GM21528 (cell line): ENCODE results near the gene EYS.

Experiments used
- ATAC-seq: cut with Tn5 transposase; IDR thresholded peaks from one replicate; pipeline ENCODE4 v1.9.1; 2021; ENCODE audit warnings: mild to moderate bottlenecking, moderate library complexity; ENCODE audit not compliant: unreplicated experiment, low FRiP score

The EYS gene

DNA sequence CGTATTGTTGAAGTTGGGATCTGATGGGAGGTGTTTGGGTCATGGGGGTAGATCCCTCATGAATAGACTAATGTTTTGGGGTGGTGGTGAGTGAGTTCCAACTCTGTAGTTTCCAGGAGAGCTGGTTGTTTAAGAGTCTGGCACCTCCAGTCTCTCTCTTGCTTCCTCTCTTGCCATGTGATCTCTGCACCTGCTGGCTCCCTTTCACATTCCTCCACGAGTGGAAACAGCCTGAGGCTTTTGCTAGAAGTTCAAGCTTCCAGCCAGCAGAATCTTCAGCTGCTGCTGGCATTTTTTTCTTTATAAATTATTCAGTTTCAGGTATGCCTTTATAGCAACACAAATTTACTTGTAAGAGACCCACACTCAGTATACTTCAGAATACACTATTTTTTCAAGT lies 1021.6 kb downstream of the EYS start:
- no peak for ATAC-seq

DNA sequence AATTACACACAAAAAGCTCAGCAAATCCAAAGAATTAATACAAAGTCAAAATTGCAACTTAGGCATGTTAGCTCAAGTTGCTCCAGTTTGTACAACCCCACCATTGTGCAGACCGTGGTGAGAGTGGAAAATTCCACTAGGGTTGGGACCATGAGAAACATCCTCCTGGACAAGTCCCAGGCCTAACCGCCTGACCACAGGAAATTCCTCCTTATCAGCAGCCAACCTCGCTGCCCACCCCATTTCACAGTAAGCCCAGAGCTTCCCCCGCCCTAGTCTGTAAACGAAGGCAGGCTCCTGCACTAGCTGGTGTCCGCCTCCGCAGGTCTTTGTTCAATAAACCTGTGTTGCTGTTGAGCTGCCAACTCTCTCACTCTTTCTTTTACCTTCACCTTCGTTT lies 1023.3 kb downstream of the EYS start:
- no peak for ATAC-seq

DNA sequence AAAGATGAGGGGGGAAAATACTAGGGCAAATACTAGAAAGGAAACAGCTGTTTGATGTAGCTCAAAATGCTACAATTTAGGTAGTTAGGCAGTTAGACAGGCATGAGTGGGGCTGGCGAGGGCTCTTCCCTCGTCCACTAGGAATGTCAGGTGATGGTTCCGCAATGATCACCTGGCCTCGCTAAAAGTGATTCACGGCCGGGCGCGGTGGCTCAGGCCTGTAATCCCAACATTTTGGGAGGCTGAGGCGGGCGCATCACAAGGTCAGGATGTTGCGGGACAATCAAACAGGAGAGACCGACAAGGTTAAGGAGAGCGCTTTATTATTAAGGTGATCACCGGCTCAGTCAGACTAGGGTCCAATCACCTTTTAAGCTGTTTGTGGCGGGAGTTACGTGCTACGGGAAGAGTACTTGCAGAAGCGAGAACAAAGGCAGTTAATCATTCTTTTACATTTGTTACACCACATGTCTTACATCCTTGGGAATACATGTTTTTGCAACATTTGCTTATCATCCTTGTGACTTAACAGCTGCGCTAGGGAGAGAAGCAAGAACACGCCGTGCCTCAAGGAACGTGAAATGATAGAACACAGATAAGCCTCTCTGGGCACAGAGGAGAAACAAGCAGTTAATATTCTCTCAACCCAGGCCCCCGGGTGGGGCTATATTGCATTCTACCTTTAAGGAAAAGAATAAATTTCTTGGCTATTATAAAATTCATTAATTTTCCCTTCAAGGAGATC lies 1025.4 kb downstream of the EYS start:
- ATAC-seq, result no peak

DNA sequence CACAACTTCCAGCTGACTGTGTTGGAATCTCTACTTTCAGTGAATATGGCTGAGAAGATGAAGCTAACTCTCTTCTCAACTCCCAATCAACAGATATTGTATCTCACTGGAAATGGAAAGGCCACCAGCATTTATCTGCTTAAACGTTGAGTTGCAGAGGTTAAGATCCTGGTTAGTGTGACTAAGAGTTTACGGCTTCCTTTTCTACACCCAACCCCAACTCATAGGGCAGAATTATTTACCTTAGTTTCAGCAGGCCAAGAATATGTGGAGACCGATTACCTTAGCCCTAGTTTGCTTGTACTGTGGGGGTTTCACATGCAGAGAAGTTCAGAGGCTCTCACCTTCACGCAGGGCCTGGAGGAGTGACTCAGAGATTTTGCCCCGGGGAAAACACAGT lies 1026.6 kb downstream of the EYS start:
- no peak for ATAC-seq

GRCh38 chr6:64679416-64679815 lies 1027.6 kb downstream of the EYS start:
- ATAC-seq, result no peak

- no peak for ATAC-seq
These were observed 1034.4 kb downstream of the EYS start for GRCh38 chr6:64672651-64673050.

DNA sequence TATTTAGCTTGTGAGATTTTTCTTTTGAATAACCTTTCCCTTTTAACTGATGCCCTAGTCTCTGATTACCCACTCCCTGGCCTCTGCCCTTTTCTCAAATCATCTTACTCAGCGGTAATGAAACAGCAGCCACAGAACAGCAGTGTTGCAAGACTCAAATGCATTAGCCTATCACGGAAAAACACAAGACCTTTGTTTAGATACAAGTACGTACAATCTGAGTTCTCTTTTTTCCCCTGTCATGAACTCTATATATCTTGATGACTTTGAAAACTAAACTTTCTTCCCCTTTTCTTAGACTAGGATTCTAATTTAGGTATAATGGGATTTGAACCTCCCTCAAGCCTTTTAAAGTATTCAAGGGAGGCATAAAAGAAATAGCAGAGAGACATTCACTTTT lies 1034.9 kb downstream of the EYS start:
- ATAC-seq, result no peak

GRCh38 chr6:64665137-64665536 lies 1041.9 kb downstream of the EYS start:
- no peak for ATAC-seq

- no peak for ATAC-seq
These were observed 1042.5 kb downstream of the EYS start for GRCh38 chr6:64664480-64664879.

- ATAC-seq, result no peak
These were observed 1063.0 kb downstream of the EYS start for GRCh38 chr6:64644024-64644423.

GRCh38 chr6:64630901-64631300 lies 1076.1 kb downstream of the EYS start:
- no peak for ATAC-seq

DNA sequence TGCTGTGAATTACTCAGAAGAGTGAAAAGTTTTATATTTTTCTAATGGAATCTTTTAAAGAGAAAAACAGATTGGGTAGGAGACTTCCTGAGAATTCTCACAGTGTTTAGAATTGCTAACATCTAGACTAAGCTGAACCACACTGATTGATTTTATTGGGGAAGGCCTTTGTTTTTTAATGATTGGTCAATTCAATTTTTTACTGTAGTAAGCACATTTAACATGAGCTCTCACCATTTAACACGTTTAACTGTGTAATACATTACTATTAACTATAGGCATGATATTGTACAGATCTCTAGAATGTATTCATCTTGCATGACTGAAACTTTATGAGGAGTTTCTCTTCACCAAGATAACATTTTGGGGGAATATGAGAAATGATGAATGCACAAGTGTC lies 1084.1 kb downstream of the EYS start:
- no peak for ATAC-seq

- no peak for ATAC-seq
These were observed 1104.0 kb downstream of the EYS start for GRCh38 chr6:64602993-64603392.

DNA sequence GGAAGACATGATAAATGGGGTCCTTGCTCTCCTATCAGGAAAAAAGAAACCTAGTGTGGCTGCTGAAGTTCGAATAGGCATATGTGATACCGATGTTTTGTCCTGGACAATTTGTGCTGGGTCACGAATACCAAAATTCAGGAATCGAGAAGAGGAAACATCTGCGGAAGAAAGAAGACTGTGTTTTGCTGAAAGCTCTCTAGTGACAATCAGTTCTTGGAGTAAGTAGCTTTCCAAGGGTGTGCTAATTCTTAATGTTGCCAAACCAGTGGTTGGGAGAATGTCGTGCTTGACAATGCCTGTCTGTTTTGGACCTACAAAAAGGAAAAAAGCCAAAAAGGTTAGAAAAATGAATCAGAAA lies 1115.4 kb downstream of the EYS start:
- no peak for ATAC-seq

GRCh38 chr6:64590965-64591675 lies 1115.9 kb downstream of the EYS start:
- ATAC-seq, result no peak

- ATAC-seq, result no peak
These were observed 1117.1 kb downstream of the EYS start for GRCh38 chr6:64589961-64590360.

GRCh38 chr6:64580346-64580745 lies 1126.7 kb downstream of the EYS start:
- no peak for ATAC-seq

GRCh38 chr6:64553249-64553786 lies 1153.7 kb downstream of the EYS start:
- ATAC-seq, result no peak

DNA sequence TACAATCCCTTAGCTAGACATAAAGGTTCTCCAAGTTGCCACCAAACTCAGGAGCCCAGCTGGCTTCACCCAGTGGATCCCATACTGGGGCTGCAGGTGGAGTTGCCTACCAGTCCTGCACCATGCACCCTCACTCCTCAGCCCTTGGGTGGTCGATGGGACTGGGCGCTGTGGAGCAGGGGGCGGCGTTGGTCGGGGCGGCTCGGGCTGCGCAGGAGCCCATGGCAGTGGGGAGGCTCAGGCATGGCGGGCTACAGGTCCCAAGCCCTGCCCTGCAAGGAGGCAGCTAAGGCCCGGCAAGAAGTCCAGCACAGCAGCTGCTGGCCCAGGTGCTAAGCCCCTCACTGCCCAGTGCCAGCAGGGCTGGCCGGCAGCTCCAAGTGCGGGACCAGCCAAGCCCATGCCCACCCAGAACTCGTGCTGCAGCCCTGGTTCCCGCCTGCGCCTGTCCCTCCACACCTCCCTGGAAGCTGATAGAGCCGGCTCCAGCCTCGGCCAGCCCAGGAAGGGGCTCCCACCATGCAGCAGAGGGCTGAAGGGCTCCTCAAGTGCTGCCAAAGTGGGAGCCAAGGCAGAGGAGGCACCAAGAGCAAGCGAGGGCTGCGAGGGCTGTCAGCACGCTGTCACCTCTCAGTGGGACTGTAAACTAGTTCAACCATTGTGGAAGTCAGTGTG lies 1159.3 kb downstream of the EYS start:
- no peak for ATAC-seq

GRCh38 chr6:64539917-64540316 lies 1167.1 kb downstream of the EYS start:
- no peak for ATAC-seq

DNA sequence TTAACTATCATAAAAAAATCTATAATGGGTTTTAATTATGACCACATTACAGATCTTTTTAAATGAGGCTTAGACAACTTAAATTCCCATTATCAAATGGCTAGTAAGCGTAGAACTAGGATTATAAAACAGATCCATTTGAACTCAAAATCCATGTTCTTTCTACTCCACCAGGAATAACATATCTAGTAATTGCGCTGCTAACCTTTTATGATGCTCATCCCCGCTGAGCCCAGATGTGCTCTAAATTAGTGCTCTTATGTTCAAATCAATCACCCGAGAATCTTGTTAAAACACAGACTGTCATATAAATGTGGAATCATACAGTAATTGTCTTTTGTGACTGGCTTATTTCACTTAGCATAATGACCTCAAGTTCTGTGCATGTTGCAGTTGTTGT lies 1168.3 kb downstream of the EYS start:
- ATAC-seq, result no peak
